GM23248 (cell line): ENCODE measurements around the gene RAB41.

Source experiments
- EZH2 ChIP-seq: fragments of 200-600 bp; sonication (generic); IDR thresholded peaks from 2 replicates; pipeline ENCODE4 v1.6.1; 2018; ENCODE audit warnings: antibody characterized with exemption, mild to moderate bottlenecking; ENCODE audit not compliant: insufficient read depth, poor library complexity, severe bottlenecking
- EZH2phosphoT487 ChIP-seq: fragments of 200-600 bp; sonication (generic); IDR thresholded peaks from 2 replicates; pipeline ENCODE4 v1.6.1; 2018; ENCODE audit warnings: antibody characterized with exemption, moderate library complexity, mild to moderate bottlenecking, low read depth; ENCODE audit not compliant: insufficient read depth

- TF ChIP-seq EZH2 (no peak), EZH2phosphoT487 (no peak)
Observed at GRCh38 chrX:70240751-70241150, 41.2 kb upstream of the RAB41 start.
